Esophagus squamous epithelium (tissue), 5 donors: Measurements from ENCODE around the gene SCAMP5. TPM values are rescaled to one million over a fixed set of nuclear protein-coding genes. Genes with fewer than 3 reads are reported as not detected.
A peak's percentile ranks its signal among the peaks of the same experiment; 100 is the strongest.

Experiments
- DNase-seq: peaks from one replicate; lab custom pipeline; 2025; lab: John Stamatoyannopoulos, UW
- H3K27ac ChIP-seq, 4 donors: fragments of 200-600 bp; sonication (generic); one replicate each; pipeline ENCODE4 v1.5.1; 2016 to 2019; ENCODE audit warnings: mild to moderate bottlenecking in 1 of 4
- H3K27me3 ChIP-seq, 4 donors: fragments of 200-600 bp; sonication (generic); 1 replicate in 3 of 4; 2 replicates in 1 of 4; pipeline versions ENCODE4 v1.5.1 to v1.6.0; 2017 to 2021; ENCODE audit warnings: antibody characterized with exemption in 1 of 4
- H3K36me3 ChIP-seq, 3 donors: fragments of 200-600 bp; sonication (generic); one replicate each; pipeline ENCODE4 v1.5.1; 2016 to 2019
- H3K4me1 ChIP-seq, 3 donors: fragments of 200-600 bp; sonication (generic); one replicate each; pipeline ENCODE4 v1.5.1; 2017 to 2019
- H3K4me3 ChIP-seq, 4 donors: fragments of 200-600 bp; sonication (generic); 1 replicate in 3 of 4; 2 replicates in 1 of 4; pipeline ENCODE4 v1.5.1; 2016 to 2019; ENCODE audit warnings: mild to moderate bottlenecking in 2 of 4, moderate library complexity in 1 of 4
- H3K9me3 ChIP-seq, 3 donors: fragments of 200-600 bp; sonication (generic); one replicate each; pipeline ENCODE4 v1.5.1; 2016 to 2019
- CTCF ChIP-seq, 6 experiments: fragments of 450-650 bp in 4 of 6; fragments of 200-600 bp in 2 of 6; sonication (generic) in 2 of 6; IDR thresholded peaks; one replicate each; pipeline ENCODE4 v1.5.1; 2016 to 2019; ENCODE audit warnings: antibody characterized with exemption in 6 of 6, mild to moderate bottlenecking in 4 of 6, moderate library complexity in 4 of 6
- POLR2A ChIP-seq, 4 donors: fragments of 450-650 bp; IDR thresholded peaks; one replicate each; pipeline ENCODE4 v1.6.1; 2017; ENCODE audit warnings: antibody characterized with exemption in 4 of 4, mild to moderate bottlenecking in 4 of 4, moderate library complexity in 3 of 4
- WGBS, 2 donors: methylation state at CpG; one replicate each; pipeline ENCODE4 v1.1.5; 2018; 5-methylcytosine and 5-hydroxymethylcytosine counted together
- intact Hi-C: fragments of 100-400 bp; cut with DNase I; formaldehyde crosslinking; loops from one replicate; pipeline ENCODE4 v1.15.0; 2022
- total RNA-seq, 4 donors: library from RNA; depleted of rRNA; stranded (reverse); fragments of >200 nt; gene quantifications; one replicate each; pipeline ENCODE4 v1.1.0, GENCODE V29; 2016
- donor health status: DM: yes; HTN: yes; CAD: no.

SCAMP5 gene
- total RNA-seq, 4 donors from 2014 or later: 0.57 to 2.0 (median 0.67) TPM

- Histone ChIP-seq H3K27ac (no peak overlapping the region), H3K4me1 (peaks cover 9 to 16% (median 14%) of the 10 kb centered on the region in 3 donors), H3K4me3 (no peak overlapping the region), H3K9me3 (no peaks in the 10 kb centered on the region), H3K27me3 (peaks cover 0 to 45% (median 0%) of the 10 kb centered on the region in 4 donors), H3K36me3 (no peaks in the 10 kb centered on the region)
- DNase-seq: no peak
- 62 to 69% methylated on average over 2 of the region's 2 CpGs for WGBS, 2 donors
- TF ChIP-seq POLR2A (IDR thresholded peaks at IDR 0.05) (no peak), CTCF (IDR thresholded peaks at IDR 0.05) (no peak)
- intact Hi-C loops: no loop called here
Observed at GRCh38 chr15:74994236-74994635, 1.1 kb upstream of the SCAMP5 start.

GRCh38 chr15:74994685-74995084 is 678 bp upstream of the SCAMP5 start:
- Histone ChIP-seq H3K4me3 (no peak overlapping the region), H3K27ac (no peak overlapping the region), H3K27me3 (peaks cover 0 to 48% (median 0%) of the 10 kb centered on the region in 4 donors), H3K36me3 (no peaks in the 10 kb centered on the region), H3K4me1 (peaks cover 9 to 16% (median 14%) of the 10 kb centered on the region in 3 donors), H3K9me3 (no peaks in the 10 kb centered on the region)
- WGBS, 2 donors: 52 to 58% methylated on average over 5 of the region's 5 CpGs
- intact Hi-C loops: no loop called here
- TF ChIP-seq POLR2A (IDR thresholded peaks at IDR 0.05) (no peak), CTCF (IDR thresholded peaks at IDR 0.05) (no peak)
- DNase-seq: no peak

DNA sequence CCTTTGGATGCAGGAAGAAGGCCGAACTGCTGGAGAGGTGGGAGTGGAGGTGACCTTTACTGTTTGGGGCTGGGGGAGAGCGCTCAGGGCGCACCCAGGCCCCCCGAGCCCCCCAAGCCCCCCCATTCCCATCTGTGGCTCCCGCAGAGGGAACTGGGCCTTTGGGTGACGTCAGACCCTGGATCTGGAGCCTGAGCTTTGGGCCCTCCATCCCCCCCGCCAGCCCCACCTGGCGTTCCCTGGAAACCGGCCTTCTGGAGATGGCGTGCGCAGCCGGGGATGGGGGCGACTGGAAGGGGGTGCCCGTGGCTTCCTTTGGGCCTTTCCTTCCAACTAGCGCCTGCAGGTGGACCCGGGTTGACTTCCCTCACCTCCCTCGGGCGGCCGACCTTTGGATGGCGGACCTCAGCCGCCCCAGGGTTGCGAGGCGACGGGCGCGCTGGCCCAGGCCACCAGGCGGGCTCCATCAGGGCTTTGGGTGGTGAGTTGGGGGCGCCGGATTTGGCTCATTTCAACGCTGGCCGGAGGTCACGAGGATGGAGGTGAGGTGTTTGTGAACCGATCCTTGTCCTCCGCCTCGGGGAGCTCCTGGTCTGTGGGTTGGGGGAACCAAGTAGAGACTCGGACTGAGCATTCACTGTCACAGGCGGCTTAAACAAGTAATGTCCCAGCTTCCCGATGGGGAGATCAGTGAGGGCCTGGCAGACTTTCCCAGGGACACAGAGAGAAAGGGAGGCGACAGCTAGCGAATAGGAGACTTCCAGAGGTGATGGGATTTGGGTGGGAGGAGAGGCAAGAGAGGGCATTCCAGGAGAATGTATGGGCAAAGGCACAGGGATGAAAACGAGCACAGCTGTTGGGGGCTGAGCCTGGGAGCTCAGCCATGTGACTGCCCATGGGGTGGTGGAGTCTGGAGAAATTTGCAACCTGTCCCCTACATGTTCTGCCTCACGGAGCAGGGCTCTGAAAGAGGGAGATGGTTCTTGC is 709 bp downstream of the SCAMP5 start:
- Histone ChIP-seq H3K4me3 (peak overlapping the region; percentile 47 to 80 (median 62)), H3K36me3 (no peaks in the 10 kb centered on the region), H3K27me3 (peaks cover 0 to 48% (median 0%) of the 10 kb centered on the region in 4 donors), H3K4me1 (peaks cover 9 to 16% (median 14%) of the 10 kb centered on the region in 3 donors), H3K27ac (no peak overlapping the region), H3K9me3 (no peaks in the 10 kb centered on the region)
- intact Hi-C loops: no loop called here
- TF ChIP-seq POLR2A (IDR thresholded peaks at IDR 0.05): no peak
- no peak for TF ChIP-seq CTCF (IDR thresholded peaks at IDR 0.05)
- WGBS, 2 donors: 32 to 61% methylated on average over 5 to 6 of the region's 42 CpGs
- DNase-seq: no peak

DNA sequence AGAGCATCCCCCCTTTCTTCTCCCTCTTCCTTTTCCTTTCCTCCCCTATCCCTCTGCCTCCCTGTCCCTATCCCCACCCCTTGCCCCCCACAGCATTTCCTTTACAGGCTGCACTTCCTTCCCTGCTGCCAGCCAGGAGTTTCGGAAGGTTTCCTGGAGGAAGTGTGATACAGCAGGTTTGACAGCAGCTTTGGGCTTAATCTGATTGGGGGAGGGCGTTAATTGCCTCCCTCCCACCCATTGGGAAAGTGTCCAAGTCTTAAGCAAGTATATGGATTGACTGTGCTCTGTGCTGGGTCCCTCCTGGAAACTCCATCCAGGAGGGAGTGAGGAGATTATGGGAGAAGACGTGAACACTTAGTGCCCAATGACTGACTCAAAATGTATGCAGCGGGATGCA is 1.8 kb downstream of the SCAMP5 start:
- no peak for TF ChIP-seq POLR2A (IDR thresholded peaks at IDR 0.05)
- no peak for TF ChIP-seq CTCF (IDR thresholded peaks at IDR 0.05)
- 44 to 75% methylated on average over 4 of the region's 4 CpGs for WGBS, 2 donors
- no peaks in the 10 kb centered on the region for H3K36me3 ChIP-seq
- peaks cover 9 to 16% (median 14%) of the 10 kb centered on the region in 3 donors for H3K4me1 ChIP-seq
- H3K27me3 ChIP-seq: peaks cover 0 to 41% (median 0%) of the 10 kb centered on the region in 4 donors
- DNase-seq: no peak
- no peaks in the 10 kb centered on the region for H3K9me3 ChIP-seq
- H3K4me3 ChIP-seq: no peak overlapping the region
- intact Hi-C loops: no loop called here
- no peak overlapping the region for H3K27ac ChIP-seq

GRCh38 chr15:74997543-74997942 is 2.2 kb downstream of the SCAMP5 start:
- no peak for DNase-seq
- Histone ChIP-seq H3K4me3 (no peak overlapping the region), H3K4me1 (peaks cover 9 to 16% (median 14%) of the 10 kb centered on the region in 3 donors), H3K9me3 (no peaks in the 10 kb centered on the region), H3K27ac (no peak overlapping the region), H3K27me3 (peaks cover 0 to 41% (median 0%) of the 10 kb centered on the region in 4 donors), H3K36me3 (no peaks in the 10 kb centered on the region)
- intact Hi-C loops: no loop called here
- TF ChIP-seq CTCF (IDR thresholded peaks at IDR 0.05) (no peak), POLR2A (IDR thresholded peaks at IDR 0.05) (no peak)
- 75 to 80% methylated on average over 1 to 2 of the region's 2 CpGs for WGBS, 2 donors
